HepG2 (cell line): ENCODE results near the gene SPATS2. TPM values are rescaled to one million over a fixed set of nuclear protein-coding genes. Genes with fewer than 3 reads are reported as not detected.

Experiments
- ISL2 ChIP-seq: sonication (generic); formaldehyde crosslinking; IDR thresholded peaks from 2 replicates; pipeline ENCODE4 v1.5.0; 2020; ENCODE audit warnings: missing genetic modification reagents
- SALL2 ChIP-seq: sonication (generic); formaldehyde crosslinking; IDR thresholded peaks from 2 replicates; pipeline ENCODE4 v1.8.1; 2023; ENCODE audit warnings: mild to moderate bottlenecking, missing genetic modification reagents, inconsistent platforms
- ZBTB21 ChIP-seq: sonication (generic); formaldehyde crosslinking; IDR thresholded peaks from 2 replicates; pipeline ENCODE4 v1.4.0; 2020; ENCODE audit warnings: missing genetic modification reagents
- ZFP36L1 ChIP-seq: sonication (generic); formaldehyde crosslinking; IDR thresholded peaks from 2 replicates; pipeline ENCODE4 v1.8.0; 2022; ENCODE audit warnings: mild to moderate bottlenecking, missing genetic modification reagents, moderate library complexity
- ZMYM4 ChIP-seq: sonication (generic); formaldehyde crosslinking; IDR thresholded peaks from 2 replicates; pipeline ENCODE4 v1.8.1; 2023; ENCODE audit warnings: mild to moderate bottlenecking, missing genetic modification reagents
- ZNF138 ChIP-seq: sonication (generic); formaldehyde crosslinking; IDR thresholded peaks from 2 replicates; pipeline ENCODE4 v1.5.0; 2020; ENCODE audit warnings: mild to moderate bottlenecking, low read depth, missing genetic modification reagents
- ZNF619 ChIP-seq: sonication (generic); formaldehyde crosslinking; IDR thresholded peaks from 2 replicates; pipeline ENCODE4 v1.4.0; 2020; ENCODE audit warnings: mild to moderate bottlenecking, missing genetic modification reagents
- ZNF724P ChIP-seq: sonication (generic); formaldehyde crosslinking; IDR thresholded peaks from 2 replicates; pipeline ENCODE4 v1.8.0; 2022; ENCODE audit warnings: missing genetic modification reagents, borderline replicate concordance
- ZNF775 ChIP-seq: sonication (generic); formaldehyde crosslinking; IDR thresholded peaks from 2 replicates; pipeline ENCODE4 v1.4.0; 2020; ENCODE audit warnings: missing genetic modification reagents, mild to moderate bottlenecking, moderate library complexity, borderline replicate concordance
- polyA plus RNA-seq, 8 experiments: library from polyadenylated mRNA; depleted of rRNA in 3 of 8; stranded (reverse) in 7 of 8; unstranded in 1 of 8; fragments of >200 nt; fragmentation: Illumina TruSeq in 4 of 8; extraction: Trizol in 4 of 8; gene quantifications; 2 replicates each; pipeline versions ENCODE4 v1.2.1 to v1.2.3, GENCODE V29; 2011 to 2016; ENCODE audit warnings: low read depth in 4 of 8, missing spikeins in 1 of 8, mixed read lengths in 1 of 8; ENCODE audit not compliant: insufficient read depth in 1 of 8
- total RNA-seq, 5 experiments: library from RNA; depleted of rRNA; stranded (reverse); fragments of >200 nt; fragmentation: Illumina TruSeq; extraction: Trizol; gene quantifications; 2 replicates each; pipeline ENCODE4 v1.2.3, GENCODE V29; 2016; ENCODE audit warnings: low read depth in 1 of 5
- TF ChIP-seq, protein P1 (sequence below): sonication (generic); formaldehyde crosslinking; IDR thresholded peaks from 2 replicates; pipeline ENCODE4 v1.5.1; 2020; ENCODE audit warnings: mild to moderate bottlenecking, missing genetic modification reagents, moderate library complexity
- TF ChIP-seq, protein P2 (sequence below): IDR thresholded peaks from 2 replicates; pipeline ENCODE4 v1.6.1; 2016; ENCODE audit warnings: low read depth, borderline replicate concordance
- TF ChIP-seq, protein P3 (sequence below): sonication (generic); formaldehyde crosslinking; IDR thresholded peaks from 2 replicates; pipeline ENCODE4 v1.8.0; 2023; ENCODE audit warnings: mild to moderate bottlenecking, missing genetic modification reagents
- TF ChIP-seq, protein P4 (sequence below): sonication (generic); formaldehyde crosslinking; IDR thresholded peaks from 2 replicates; pipeline ENCODE4 v1.4.0; 2020; ENCODE audit warnings: missing genetic modification reagents
- TF ChIP-seq, protein P5 (sequence below): sonication (generic); formaldehyde crosslinking; IDR thresholded peaks from 2 replicates; pipeline ENCODE4 v1.4.0; 2020; ENCODE audit warnings: mild to moderate bottlenecking, missing genetic modification reagents, borderline replicate concordance

The SPATS2 gene
- total and polyA plus RNA-seq, 2 of the 13 experiments (the other 11 are each of a cell fraction or from before 2014, with no cell fraction given), result 19.3 to 28.1 TPM

DNA sequence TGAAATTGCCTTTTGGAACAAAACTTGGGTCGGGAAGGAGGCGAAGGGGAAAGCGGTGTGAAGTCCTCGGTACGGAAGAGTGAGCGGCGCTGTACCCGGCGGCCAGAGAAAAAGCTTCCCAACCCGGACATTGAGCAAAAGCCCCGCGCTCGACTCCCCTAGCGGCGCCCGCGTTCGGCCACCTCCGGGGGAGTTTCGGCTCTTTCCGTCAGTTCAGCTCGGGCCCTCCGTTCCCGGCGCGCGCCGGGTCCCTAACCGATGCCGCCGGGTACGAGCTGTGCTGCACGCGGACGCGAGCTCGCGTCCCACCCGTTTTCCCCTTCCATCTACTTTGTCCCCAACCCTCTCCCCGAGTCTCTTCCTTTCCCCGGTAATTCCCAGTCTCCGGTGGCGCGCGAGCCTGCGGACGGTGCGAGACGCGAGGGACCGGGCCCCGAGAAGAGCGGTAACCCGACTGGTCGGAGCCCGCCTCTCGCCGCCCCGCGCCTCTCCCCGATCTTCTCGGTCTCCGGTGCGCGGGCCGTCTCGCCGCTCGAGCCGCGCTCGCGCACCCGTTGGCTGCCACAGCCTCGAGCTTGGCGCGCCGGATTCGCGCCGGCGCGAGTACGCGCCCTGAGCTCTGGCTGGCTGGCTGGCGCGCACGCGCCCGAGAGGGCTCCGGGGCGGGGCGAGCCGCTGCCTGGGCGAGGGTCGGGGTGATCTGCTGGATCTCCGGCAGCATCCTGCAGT is 446 bp upstream of the SPATS2 start (continued):
- TF ChIP-seq ZNF138 (CRISPR knock-in tag) (peak; percentile 43; the same call in 1 of the 2 replicates), ZNF775 (CRISPR knock-in tag) (0 out of 2 replicates have a peak, but pooled peaks have one; percentile 19), ZNF724P (no peak), ZBTB21 (CRISPR knock-in tag) (no peak), ZFP36L1 (CRISPR knock-in tag) (peak; percentile 69; the same call in 1 of the 2 replicates), ZNF619 (CRISPR knock-in tag) (peak; percentile 73; the same call in 1 of the 2 replicates), ISL2 (CRISPR knock-in tag) (0 out of 2 replicates have a peak, but pooled peaks have one; percentile 42), SALL2 (CRISPR knock-in tag) (0 out of 2 replicates have a peak, but pooled peaks have one; percentile 32), ZMYM4 (CRISPR knock-in tag) (peak; percentile 32; the same call in 1 of the 2 replicates)
- TF ChIP-seq, protein P1, sequence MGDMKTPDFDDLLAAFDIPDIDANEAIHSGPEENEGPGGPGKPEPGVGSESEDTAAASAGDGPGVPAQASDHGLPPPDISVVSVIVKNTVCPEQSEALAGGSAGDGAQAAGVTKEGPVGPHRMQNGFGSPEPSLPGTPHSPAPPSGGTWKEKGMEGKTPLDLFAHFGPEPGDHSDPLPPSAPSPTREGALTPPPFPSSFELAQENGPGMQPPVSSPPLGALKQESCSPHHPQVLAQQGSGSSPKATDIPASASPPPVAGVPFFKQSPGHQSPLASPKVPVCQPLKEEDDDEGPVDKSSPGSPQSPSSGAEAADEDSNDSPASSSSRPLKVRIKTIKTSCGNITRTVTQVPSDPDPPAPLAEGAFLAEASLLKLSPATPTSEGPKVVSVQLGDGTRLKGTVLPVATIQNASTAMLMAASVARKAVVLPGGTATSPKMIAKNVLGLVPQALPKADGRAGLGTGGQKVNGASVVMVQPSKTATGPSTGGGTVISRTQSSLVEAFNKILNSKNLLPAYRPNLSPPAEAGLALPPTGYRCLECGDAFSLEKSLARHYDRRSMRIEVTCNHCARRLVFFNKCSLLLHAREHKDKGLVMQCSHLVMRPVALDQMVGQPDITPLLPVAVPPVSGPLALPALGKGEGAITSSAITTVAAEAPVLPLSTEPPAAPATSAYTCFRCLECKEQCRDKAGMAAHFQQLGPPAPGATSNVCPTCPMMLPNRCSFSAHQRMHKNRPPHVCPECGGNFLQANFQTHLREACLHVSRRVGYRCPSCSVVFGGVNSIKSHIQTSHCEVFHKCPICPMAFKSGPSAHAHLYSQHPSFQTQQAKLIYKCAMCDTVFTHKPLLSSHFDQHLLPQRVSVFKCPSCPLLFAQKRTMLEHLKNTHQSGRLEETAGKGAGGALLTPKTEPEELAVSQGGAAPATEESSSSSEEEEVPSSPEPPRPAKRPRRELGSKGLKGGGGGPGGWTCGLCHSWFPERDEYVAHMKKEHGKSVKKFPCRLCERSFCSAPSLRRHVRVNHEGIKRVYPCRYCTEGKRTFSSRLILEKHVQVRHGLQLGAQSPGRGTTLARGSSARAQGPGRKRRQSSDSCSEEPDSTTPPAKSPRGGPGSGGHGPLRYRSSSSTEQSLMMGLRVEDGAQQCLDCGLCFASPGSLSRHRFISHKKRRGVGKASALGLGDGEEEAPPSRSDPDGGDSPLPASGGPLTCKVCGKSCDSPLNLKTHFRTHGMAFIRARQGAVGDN (CRISPR knock-in tag), result peak; percentile 89
- TF ChIP-seq, protein P2, sequence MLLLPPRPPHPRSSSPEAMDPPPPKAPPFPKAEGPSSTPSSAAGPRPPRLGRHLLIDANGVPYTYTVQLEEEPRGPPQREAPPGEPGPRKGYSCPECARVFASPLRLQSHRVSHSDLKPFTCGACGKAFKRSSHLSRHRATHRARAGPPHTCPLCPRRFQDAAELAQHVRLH (CRISPR knock-in tag), result peak; percentile 81; the same call in 1 of the 2 replicates
- TF ChIP-seq, protein P3, sequence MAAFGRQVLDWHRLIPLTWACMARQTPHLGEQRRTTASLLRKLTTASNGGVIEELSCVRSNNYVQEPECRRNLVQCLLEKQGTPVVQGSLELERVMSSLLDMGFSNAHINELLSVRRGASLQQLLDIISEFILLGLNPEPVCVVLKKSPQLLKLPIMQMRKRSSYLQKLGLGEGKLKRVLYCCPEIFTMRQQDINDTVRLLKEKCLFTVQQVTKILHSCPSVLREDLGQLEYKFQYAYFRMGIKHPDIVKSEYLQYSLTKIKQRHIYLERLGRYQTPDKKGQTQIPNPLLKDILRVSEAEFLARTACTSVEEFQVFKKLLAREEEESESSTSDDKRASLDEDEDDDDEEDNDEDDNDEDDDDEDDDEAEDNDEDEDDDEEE (CRISPR knock-in tag), result peak; percentile 62; the same call in 1 of the 2 replicates
- TF ChIP-seq, protein P4, sequence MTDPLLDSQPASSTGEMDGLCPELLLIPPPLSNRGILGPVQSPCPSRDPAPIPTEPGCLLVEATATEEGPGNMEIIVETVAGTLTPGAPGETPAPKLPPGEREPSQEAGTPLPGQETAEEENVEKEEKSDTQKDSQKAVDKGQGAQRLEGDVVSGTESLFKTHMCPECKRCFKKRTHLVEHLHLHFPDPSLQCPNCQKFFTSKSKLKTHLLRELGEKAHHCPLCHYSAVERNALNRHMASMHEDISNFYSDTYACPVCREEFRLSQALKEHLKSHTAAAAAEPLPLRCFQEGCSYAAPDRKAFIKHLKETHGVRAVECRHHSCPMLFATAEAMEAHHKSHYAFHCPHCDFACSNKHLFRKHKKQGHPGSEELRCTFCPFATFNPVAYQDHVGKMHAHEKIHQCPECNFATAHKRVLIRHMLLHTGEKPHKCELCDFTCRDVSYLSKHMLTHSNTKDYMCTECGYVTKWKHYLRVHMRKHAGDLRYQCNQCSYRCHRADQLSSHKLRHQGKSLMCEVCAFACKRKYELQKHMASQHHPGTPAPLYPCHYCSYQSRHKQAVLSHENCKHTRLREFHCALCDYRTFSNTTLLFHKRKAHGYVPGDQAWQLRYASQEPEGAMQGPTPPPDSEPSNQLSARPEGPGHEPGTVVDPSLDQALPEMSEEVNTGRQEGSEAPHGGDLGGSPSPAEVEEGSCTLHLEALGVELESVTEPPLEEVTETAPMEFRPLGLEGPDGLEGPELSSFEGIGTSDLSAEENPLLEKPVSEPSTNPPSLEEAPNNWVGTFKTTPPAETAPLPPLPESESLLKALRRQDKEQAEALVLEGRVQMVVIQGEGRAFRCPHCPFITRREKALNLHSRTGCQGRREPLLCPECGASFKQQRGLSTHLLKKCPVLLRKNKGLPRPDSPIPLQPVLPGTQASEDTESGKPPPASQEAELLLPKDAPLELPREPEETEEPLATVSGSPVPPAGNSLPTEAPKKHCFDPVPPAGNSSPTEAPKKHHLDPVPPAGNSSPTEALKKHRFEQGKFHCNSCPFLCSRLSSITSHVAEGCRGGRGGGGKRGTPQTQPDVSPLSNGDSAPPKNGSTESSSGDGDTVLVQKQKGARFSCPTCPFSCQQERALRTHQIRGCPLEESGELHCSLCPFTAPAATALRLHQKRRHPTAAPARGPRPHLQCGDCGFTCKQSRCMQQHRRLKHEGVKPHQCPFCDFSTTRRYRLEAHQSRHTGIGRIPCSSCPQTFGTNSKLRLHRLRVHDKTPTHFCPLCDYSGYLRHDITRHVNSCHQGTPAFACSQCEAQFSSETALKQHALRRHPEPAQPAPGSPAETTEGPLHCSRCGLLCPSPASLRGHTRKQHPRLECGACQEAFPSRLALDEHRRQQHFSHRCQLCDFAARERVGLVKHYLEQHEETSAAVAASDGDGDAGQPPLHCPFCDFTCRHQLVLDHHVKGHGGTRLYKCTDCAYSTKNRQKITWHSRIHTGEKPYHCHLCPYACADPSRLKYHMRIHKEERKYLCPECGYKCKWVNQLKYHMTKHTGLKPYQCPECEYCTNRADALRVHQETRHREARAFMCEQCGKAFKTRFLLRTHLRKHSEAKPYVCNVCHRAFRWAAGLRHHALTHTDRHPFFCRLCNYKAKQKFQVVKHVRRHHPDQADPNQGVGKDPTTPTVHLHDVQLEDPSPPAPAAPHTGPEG (CRISPR knock-in tag), result peak; percentile 39; the same call in 1 of the 2 replicates
- TF ChIP-seq, protein P5, sequence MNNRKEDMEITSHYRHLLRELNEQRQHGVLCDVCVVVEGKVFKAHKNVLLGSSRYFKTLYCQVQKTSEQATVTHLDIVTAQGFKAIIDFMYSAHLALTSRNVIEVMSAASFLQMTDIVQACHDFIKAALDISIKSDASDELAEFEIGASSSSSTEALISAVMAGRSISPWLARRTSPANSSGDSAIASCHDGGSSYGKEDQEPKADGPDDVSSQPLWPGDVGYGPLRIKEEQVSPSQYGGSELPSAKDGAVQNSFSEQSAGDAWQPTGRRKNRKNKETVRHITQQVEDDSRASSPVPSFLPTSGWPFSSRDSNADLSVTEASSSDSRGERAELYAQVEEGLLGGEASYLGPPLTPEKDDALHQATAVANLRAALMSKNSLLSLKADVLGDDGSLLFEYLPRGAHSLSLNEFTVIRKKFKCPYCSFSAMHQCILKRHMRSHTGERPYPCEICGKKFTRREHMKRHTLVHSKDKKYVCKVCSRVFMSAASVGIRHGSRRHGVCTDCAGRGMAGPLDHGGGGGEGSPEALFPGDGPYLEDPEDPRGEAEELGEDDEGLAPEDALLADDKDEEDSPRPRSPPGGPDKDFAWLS (CRISPR knock-in tag), result no peak
